GM23338 (cell line): ENCODE results near the gene APLNR. TPM values are rescaled to one million over a fixed set of nuclear protein-coding genes. Genes with fewer than 3 reads are reported as not detected.

Experiments used
- ATAC-seq: fragments of 200-7000 bp; cut with Tn5 transposase; 3 replicates; pipeline ENCODE4 v1.9.1; 2020
- DNase-seq: peaks from one replicate; pipeline ENCODE4 v3.0.0-alpha.2; 2015; ENCODE audit warnings: low spot score
- H2AFZ ChIP-seq: fragments of 200-600 bp; sonication (generic); 2 replicates; pipeline ENCODE4 v1.8.0; 2016; ENCODE audit warnings: antibody characterized with exemption, mild to moderate bottlenecking, moderate library complexity
- H3F3A ChIP-seq: fragments of 200-600 bp; sonication (generic); replicated peaks from 2 replicates; pipeline ENCODE4 v1.8.0; 2017; ENCODE audit warnings: antibody characterized with exemption, mixed run types, low read depth
- H3K27ac ChIP-seq: fragments of 200-600 bp; sonication (generic); 2 replicates; pipeline ENCODE4 v1.6.1; 2016; ENCODE audit warnings: low read depth
- H3K27me3 ChIP-seq: fragments of 200-600 bp; sonication (generic); 2 replicates; pipeline ENCODE4 v1.8.0; 2016; ENCODE audit warnings: mild to moderate bottlenecking, mixed run types, moderate library complexity; ENCODE audit not compliant: insufficient read depth
- H3K36me3 ChIP-seq: fragments of 200-600 bp; sonication (generic); 2 replicates; pipeline ENCODE4 v1.8.0; 2016; ENCODE audit warnings: mild to moderate bottlenecking; ENCODE audit not compliant: insufficient read depth
- H3K4me1 ChIP-seq: fragments of 200-600 bp; sonication (generic); 2 replicates; pipeline ENCODE4 v1.8.0; 2016; ENCODE audit warnings: mild to moderate bottlenecking, moderate library complexity; ENCODE audit not compliant: insufficient read depth
- H3K4me2 ChIP-seq: fragments of 200-600 bp; sonication (generic); 2 replicates; pipeline ENCODE4 v1.7.1; 2017; ENCODE audit warnings: mixed run types
- H3K4me3 ChIP-seq: fragments of 200-600 bp; sonication (generic); 2 replicates; pipeline ENCODE4 v1.6.1; 2016; ENCODE audit warnings: mixed run types
- H3K79me2 ChIP-seq: fragments of 200-600 bp; sonication (generic); replicated peaks from 2 replicates; pipeline ENCODE4 v1.8.0; 2017; ENCODE audit warnings: mild to moderate bottlenecking; ENCODE audit not compliant: insufficient read depth
- H3K9me2 ChIP-seq: fragments of 200-600 bp; sonication (generic); 2 replicates; pipeline ENCODE4 v1.8.0; 2017; ENCODE audit not compliant: insufficient read depth
- H4K20me1 ChIP-seq: fragments of 200-600 bp; sonication (generic); replicated peaks from 2 replicates; pipeline ENCODE4 v1.8.0; 2017; ENCODE audit warnings: mild to moderate bottlenecking; ENCODE audit not compliant: insufficient read depth
- H3K27ac Mint-ChIP-seq: 2 replicates; pipeline ENCODE4 v1.8.0; 2020; ENCODE audit warnings: inconsistent platforms, mild to moderate bottlenecking, moderate library complexity, mixed read lengths
- H3K27me3 Mint-ChIP-seq: 3 replicates; pipeline ENCODE4 v1.8.0; 2022; ENCODE audit warnings: low read depth, mild to moderate bottlenecking, moderate library complexity, mixed read lengths, inconsistent platforms; ENCODE audit not compliant: insufficient read depth, poor library complexity
- H3K36me3 Mint-ChIP-seq: 3 replicates; pipeline ENCODE4 v1.8.0; 2021; ENCODE audit warnings: low read depth, mild to moderate bottlenecking, inconsistent platforms, moderate library complexity, mixed read lengths
- H3K4me1 Mint-ChIP-seq: 3 replicates; pipeline ENCODE4 v1.8.0; 2020; ENCODE audit warnings: mild to moderate bottlenecking, inconsistent platforms, mixed read lengths
- H3K4me3 Mint-ChIP-seq: 3 replicates; pipeline ENCODE4 v1.8.0; 2021; ENCODE audit warnings: moderate library complexity, mild to moderate bottlenecking, inconsistent platforms, mixed read lengths
- H3K9me3 Mint-ChIP-seq: 3 replicates; pipeline ENCODE4 v1.8.0; 2020; ENCODE audit warnings: moderate library complexity, mild to moderate bottlenecking, inconsistent platforms, mixed read lengths
- CREB1 ChIP-seq: fragments of 250-450 bp; sonication (Bioruptor Pico); IDR thresholded peaks from 2 replicates; pipeline ENCODE4 v1.5.0; 2020; ENCODE audit warnings: low read depth, mild to moderate bottlenecking, moderate library complexity
- EZH2 ChIP-seq: fragments of 200-600 bp; sonication (generic); IDR thresholded peaks from one replicate; pipeline ENCODE4 v1.8.0; 2017; ENCODE audit warnings: antibody characterized with exemption, mild to moderate bottlenecking, low read depth; ENCODE audit not compliant: unreplicated experiment
- EZH2phosphoT487 ChIP-seq: fragments of 200-600 bp; sonication (generic); IDR thresholded peaks from one replicate; pipeline ENCODE4 v1.8.1; 2018; ENCODE audit warnings: antibody characterized with exemption; ENCODE audit not compliant: unreplicated experiment
- JUNB ChIP-seq: IDR thresholded peaks from one replicate; pipeline ENCODE4 v1.6.1; 2016; ENCODE audit warnings: antibody characterized with exemption; ENCODE audit not compliant: unreplicated experiment
- NANOG ChIP-seq: IDR thresholded peaks from 2 replicates; pipeline ENCODE4 v1.6.1; 2016; ENCODE audit warnings: antibody characterized with exemption, borderline replicate concordance
- POLR2AphosphoS5 ChIP-seq: IDR thresholded peaks from 2 replicates; pipeline ENCODE4 v1.6.1; 2016; ENCODE audit warnings: antibody characterized with exemption, low read depth
- ZNF331 ChIP-seq: fragments of 250-450 bp; sonication (Bioruptor Pico); IDR thresholded peaks from 2 replicates; pipeline ENCODE4 v1.5.0; 2020; ENCODE audit warnings: low read depth, mild to moderate bottlenecking, moderate library complexity
- ZNF462 ChIP-seq: fragments of 250-450 bp; sonication (Bioruptor Pico); IDR thresholded peaks from 2 replicates; pipeline ENCODE4 v1.5.0; 2020; ENCODE audit warnings: mild to moderate bottlenecking, moderate library complexity
- polyA plus RNA-seq: library from polyadenylated mRNA; unstranded; fragments of >200 nt; fragmentation: Nextera tagmentation; extraction: Ambion mirVana; gene quantifications from 2 replicates; pipeline ENCODE4 v1.2.1, GENCODE V29; 2016
- total RNA-seq: library from RNA; depleted of rRNA; stranded (reverse); fragments of >200 nt; shearing (Covaris generic); gene quantifications from 2 replicates; pipeline ENCODE4 v1.2.3, GENCODE V29; 2014
- TF ChIP-seq, protein P1 (sequence below): IDR thresholded peaks from one replicate; pipeline ENCODE4 v1.6.1; 2018; ENCODE audit warnings: antibody characterized with exemption; ENCODE audit not compliant: unreplicated experiment

The APLNR gene
- total and polyA plus RNA-seq, 2 experiments from 2014 or later = 0.10 TPM; not detected in 1

DNA sequence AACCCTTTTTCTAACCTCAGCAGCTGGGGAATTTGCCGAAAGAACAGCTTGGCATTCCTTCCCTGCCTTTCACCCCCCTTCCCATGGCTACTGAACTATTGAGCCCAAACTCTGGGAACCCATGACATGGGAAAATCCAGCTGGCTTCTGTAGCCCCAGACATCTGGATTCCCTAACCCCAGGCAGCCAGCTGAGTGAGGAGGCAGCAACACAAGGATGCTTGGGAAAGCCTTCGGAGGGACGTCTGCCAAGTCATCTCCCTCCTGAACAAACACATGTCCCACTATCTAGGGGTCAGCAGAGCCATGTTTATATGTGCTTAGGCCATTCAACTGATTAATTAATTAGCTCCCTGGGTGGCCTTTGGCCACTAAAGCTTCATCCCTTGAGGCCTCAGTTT, 33.7 kb downstream of the APLNR start:
- ATAC-seq (no peak), DNase-seq (peak; percentile 23)
- Histone ChIP-seq H4K20me1 (no peaks in the 10 kb centered on the region), H3K36me3 (no peaks in the 10 kb centered on the region; the same call in 1 of the 2 replicates), H2AFZ (peak overlapping the region; percentile 28; the same call in 1 of the 2 replicates), H3K4me3 (no peak overlapping the region), H3K9me2 (peaks cover 20% of the 10 kb centered on the region), H3F3A (0 out of 2 replicates have a peak, but pooled peaks cover 4% of the 10 kb centered on the region), H3K4me2 (no peak overlapping the region), H3K79me2 (no peaks in the 10 kb centered on the region), H3K27ac (no peak overlapping the region), H3K4me1 (peaks cover 15% of the 10 kb centered on the region), H3K27me3 (no peaks in the 10 kb centered on the region)
- Mint-ChIP-seq H3K4me3 (no peak overlapping the region), H3K9me3 (peaks cover 3% of the 10 kb centered on the region; the same call in 2 of the 3 replicates), H3K27ac (no peak overlapping the region), H3K36me3 (no peaks in the 10 kb centered on the region), H3K4me1 (peaks cover 33% of the 10 kb centered on the region), H3K27me3 (peaks cover 6% of the 10 kb centered on the region)
- TF ChIP-seq EZH2 (no peak), EZH2phosphoT487 (no peak), NANOG (no peak), ZNF331 (CRISPR knock-in tag) (no peak)
- TF ChIP-seq, protein P1, sequence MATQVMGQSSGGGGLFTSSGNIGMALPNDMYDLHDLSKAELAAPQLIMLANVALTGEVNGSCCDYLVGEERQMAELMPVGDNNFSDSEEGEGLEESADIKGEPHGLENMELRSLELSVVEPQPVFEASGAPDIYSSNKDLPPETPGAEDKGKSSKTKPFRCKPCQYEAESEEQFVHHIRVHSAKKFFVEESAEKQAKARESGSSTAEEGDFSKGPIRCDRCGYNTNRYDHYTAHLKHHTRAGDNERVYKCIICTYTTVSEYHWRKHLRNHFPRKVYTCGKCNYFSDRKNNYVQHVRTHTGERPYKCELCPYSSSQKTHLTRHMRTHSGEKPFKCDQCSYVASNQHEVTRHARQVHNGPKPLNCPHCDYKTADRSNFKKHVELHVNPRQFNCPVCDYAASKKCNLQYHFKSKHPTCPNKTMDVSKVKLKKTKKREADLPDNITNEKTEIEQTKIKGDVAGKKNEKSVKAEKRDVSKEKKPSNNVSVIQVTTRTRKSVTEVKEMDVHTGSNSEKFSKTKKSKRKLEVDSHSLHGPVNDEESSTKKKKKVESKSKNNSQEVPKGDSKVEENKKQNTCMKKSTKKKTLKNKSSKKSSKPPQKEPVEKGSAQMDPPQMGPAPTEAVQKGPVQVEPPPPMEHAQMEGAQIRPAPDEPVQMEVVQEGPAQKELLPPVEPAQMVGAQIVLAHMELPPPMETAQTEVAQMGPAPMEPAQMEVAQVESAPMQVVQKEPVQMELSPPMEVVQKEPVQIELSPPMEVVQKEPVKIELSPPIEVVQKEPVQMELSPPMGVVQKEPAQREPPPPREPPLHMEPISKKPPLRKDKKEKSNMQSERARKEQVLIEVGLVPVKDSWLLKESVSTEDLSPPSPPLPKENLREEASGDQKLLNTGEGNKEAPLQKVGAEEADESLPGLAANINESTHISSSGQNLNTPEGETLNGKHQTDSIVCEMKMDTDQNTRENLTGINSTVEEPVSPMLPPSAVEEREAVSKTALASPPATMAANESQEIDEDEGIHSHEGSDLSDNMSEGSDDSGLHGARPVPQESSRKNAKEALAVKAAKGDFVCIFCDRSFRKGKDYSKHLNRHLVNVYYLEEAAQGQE = no peak

- Histone ChIP-seq H3K4me2 (no peak overlapping the region), H3K79me2 (no peaks in the 10 kb centered on the region), H2AFZ (peak overlapping the region; percentile 59; the same call in 1 of the 2 replicates), H3K27ac (no peak overlapping the region), H3K4me3 (no peak overlapping the region), H3K27me3 (no peaks in the 10 kb centered on the region), H3K36me3 (no peaks in the 10 kb centered on the region; the same call in 1 of the 2 replicates), H3F3A (0 out of 2 replicates have a peak, but pooled peaks cover 4% of the 10 kb centered on the region), H3K9me2 (peaks cover 20% of the 10 kb centered on the region), H4K20me1 (no peaks in the 10 kb centered on the region), H3K4me1 (peaks cover 15% of the 10 kb centered on the region)
- peaks cover 31% of the 10 kb centered on the region for H3K4me1 Mint-ChIP-seq
- no peak for TF ChIP-seq JUNB
- no peak for TF ChIP-seq ZNF331 (CRISPR knock-in tag)
- TF ChIP-seq CREB1 (CRISPR knock-in tag) = no peak
- TF ChIP-seq NANOG = no peak
- TF ChIP-seq ZNF462 = no peak
- TF ChIP-seq POLR2AphosphoS5 = no peak
- peaks cover 6% of the 10 kb centered on the region for H3K27me3 Mint-ChIP-seq
- H3K9me3 Mint-ChIP-seq = peaks cover 3% of the 10 kb centered on the region; the same call in 2 of the 3 replicates
- no peaks in the 10 kb centered on the region for H3K36me3 Mint-ChIP-seq
- H3K27ac Mint-ChIP-seq = no peak overlapping the region
- no peak for DNase-seq
- ATAC-seq = no peak
- H3K4me3 Mint-ChIP-seq = no peak overlapping the region
Measured at GRCh38 chr11:57202281-57202680, 34.8 kb downstream of the APLNR start.
